ENCODE results near the gene MRTFA. TPM values are rescaled to one million over a fixed set of nuclear protein-coding genes. Genes with fewer than 3 reads are reported as not detected.

The MRTFA gene
- total RNA-seq, 2 donors from 2014 or later: 71.8 to 129 TPM

- Histone ChIP-seq H3K4me1 (ENCODE audit: control insufficient read depth in 1 of 2, low read depth in 2 of 2) (no peaks in the 10 kb centered on the region), H3K27ac (no peak overlapping the region), H3K36me3 (peaks cover 85% of the 10 kb centered on the region), H3K9me3 (no peaks in the 10 kb centered on the region), H3K27me3 (replicated peaks; ENCODE audit: insufficient read depth) (no peaks in the 10 kb centered on the region), H3K4me3 (no peak overlapping the region)
- DNase-seq (ENCODE audit: low spot score): no peak
- ATAC-seq (ENCODE audit: insufficient number of reproducible peaks, low FRiP score, low read depth): no peak
- no peak for TF ChIP-seq CTCF (IDR thresholded peaks at IDR 0.05)
Measured at GRCh38 chr22:40421082-40421350, 215.5 kb downstream of the MRTFA start.

DNA sequence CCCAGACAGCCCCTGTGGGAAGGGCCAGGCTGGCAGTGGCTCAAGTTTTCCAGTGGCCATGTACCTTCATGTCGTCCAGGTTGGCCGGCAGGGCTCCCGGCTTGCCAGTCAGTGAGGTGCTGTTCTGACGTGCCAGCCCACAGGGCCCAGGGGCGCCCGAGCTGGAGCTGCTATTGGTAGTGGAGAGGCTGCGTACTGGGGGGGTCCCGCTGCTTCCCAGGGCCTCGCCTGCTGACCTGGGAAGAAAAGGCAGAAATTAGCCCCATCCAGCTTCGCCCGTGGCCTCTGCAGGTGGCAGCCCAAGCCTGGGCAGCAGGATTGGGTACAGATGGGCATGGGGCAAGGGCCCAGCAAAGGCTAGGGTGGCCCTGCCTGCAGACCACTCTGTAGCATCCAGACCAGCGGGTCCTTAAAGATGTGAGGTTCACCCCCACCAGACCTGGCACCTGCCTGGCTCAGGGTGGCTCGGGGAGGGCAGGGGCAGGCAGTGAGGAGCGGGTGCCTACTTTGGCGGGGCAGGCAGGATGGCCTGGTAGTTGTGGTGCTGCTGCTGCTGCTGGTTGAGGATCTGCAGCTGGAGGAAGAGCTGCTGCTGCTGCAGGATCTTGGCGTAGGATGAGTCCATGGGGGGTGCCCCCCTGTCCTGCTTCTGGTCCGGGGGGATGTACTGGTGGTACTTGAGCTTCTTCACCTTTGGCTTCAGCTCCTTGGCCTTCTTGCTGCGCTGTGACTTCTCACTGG lies 216.0 kb downstream of the MRTFA start:
- no peak overlapping the region for H3K4me3 ChIP-seq
- no peaks in the 10 kb centered on the region for H3K4me1 ChIP-seq (ENCODE audit: control insufficient read depth in 1 of 2, low read depth in 2 of 2)
- H3K27me3 ChIP-seq (replicated peaks; ENCODE audit: insufficient read depth): no peaks in the 10 kb centered on the region
- no peak overlapping the region for H3K27ac ChIP-seq
- H3K36me3 ChIP-seq: peaks cover 85% of the 10 kb centered on the region
- no peak for TF ChIP-seq CTCF (IDR thresholded peaks at IDR 0.05)
- ATAC-seq (ENCODE audit: insufficient number of reproducible peaks, low FRiP score, low read depth) (no peak), DNase-seq (ENCODE audit: low spot score) (no peak)
- no peaks in the 10 kb centered on the region for H3K9me3 ChIP-seq

GRCh38 chr22:40419718-40420117 lies 216.8 kb downstream of the MRTFA start:
- no peak overlapping the region for H3K4me3 ChIP-seq
- no peak overlapping the region for H3K27ac ChIP-seq
- no peaks in the 10 kb centered on the region for H3K9me3 ChIP-seq
- no peak for TF ChIP-seq CTCF (IDR thresholded peaks at IDR 0.05)
- no peak for DNase-seq (ENCODE audit: low spot score)
- no peaks in the 10 kb centered on the region for H3K27me3 ChIP-seq (replicated peaks; ENCODE audit: insufficient read depth)
- peaks cover 77% of the 10 kb centered on the region for H3K36me3 ChIP-seq
- peaks cover 0 to 2% of the 10 kb centered on the region in 2 donors for H3K4me1 ChIP-seq (ENCODE audit: control insufficient read depth in 1 of 2, low read depth in 2 of 2)
- no peak for ATAC-seq (ENCODE audit: insufficient number of reproducible peaks, low FRiP score, low read depth)

DNA sequence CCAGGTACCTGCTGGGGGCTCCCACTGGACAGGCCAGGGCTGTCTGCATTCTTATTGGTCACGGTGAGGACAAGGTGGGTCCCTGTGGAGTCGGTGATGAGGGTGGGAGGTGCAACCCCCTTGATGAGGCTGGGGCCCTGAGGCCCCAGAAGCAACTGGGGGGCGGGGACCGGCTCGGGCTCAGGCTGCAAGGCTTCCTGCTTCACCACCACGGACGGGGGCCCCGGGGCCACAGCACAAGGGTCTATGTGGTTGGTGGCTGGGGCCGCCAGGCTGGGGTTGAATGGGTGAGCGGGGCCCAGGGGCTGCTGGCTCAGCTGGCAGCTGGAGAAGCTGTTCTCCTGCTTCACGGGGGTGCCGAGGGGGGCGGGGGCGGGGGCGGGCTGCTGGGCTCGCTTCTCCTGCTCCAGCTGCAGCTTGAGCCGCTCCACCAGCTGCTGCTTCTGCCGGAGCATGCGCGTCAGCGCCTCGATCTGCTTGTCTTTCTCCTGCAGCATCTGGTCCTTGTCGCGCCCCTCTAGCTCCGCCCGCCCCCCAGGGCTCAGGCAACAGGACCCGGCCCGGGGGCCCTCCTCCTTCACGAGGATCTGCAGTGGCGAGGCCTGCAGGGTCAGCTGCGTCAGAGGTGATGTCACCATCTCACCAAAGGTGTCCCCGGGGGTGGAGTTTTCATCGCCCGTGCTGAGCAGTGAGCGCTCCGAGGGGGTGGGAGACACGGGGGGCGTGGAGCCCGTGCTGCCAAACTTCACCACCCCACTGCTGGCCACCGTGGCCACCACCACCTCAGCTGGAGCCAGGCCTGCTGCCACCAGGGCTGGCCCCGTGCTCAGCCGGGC lies 217.9 kb downstream of the MRTFA start:
- no peak for TF ChIP-seq CTCF (IDR thresholded peaks at IDR 0.05)
- peaks cover 71% of the 10 kb centered on the region for H3K36me3 ChIP-seq

GRCh38 chr22:40417881-40418280 lies 218.6 kb downstream of the MRTFA start:
- peaks cover 64% of the 10 kb centered on the region for H3K36me3 ChIP-seq

More for the DNA sequence above, 217.9 kb downstream of the MRTFA start:
- ATAC-seq (ENCODE audit: insufficient number of reproducible peaks, low FRiP score, low read depth) (no peak), DNase-seq (ENCODE audit: low spot score) (no peak)
- Histone ChIP-seq H3K4me1 (ENCODE audit: control insufficient read depth in 1 of 2, low read depth in 2 of 2) (peaks cover 0 to 5% of the 10 kb centered on the region in 2 donors), H3K27ac (no peak overlapping the region), H3K27me3 (replicated peaks; ENCODE audit: insufficient read depth) (no peaks in the 10 kb centered on the region), H3K4me3 (no peak overlapping the region), H3K9me3 (no peaks in the 10 kb centered on the region)

More at GRCh38 chr22:40417881-40418280, 218.6 kb downstream of the MRTFA start:
- Histone ChIP-seq H3K9me3 (no peaks in the 10 kb centered on the region), H3K27me3 (replicated peaks; ENCODE audit: insufficient read depth) (no peaks in the 10 kb centered on the region), H3K27ac (no peak overlapping the region), H3K4me3 (no peak overlapping the region), H3K4me1 (ENCODE audit: control insufficient read depth in 1 of 2, low read depth in 2 of 2) (peaks cover 0 to 5% of the 10 kb centered on the region in 2 donors)
- no peak for ATAC-seq (ENCODE audit: insufficient number of reproducible peaks, low FRiP score, low read depth)
- TF ChIP-seq CTCF (IDR thresholded peaks at IDR 0.05): no peak
- no peak for DNase-seq (ENCODE audit: low spot score)

All from thoracic aorta (tissue), 2 donors.